Measurements from ENCODE around the gene SLC1A1.
"Not testable (repeated sequence)": the region's sequence is repeated elsewhere in the genome, so short reads cannot be mapped to it uniquely, and the experiment has no call there.

The SLC1A1 gene

GRCh38 chr9:4541856-4542255 lies 51.6 kb downstream of the SLC1A1 start:
- no peak for DNase-seq (ENCODE audit: low read depth)

- DNase-seq (ENCODE audit: low read depth): not testable (repeated sequence)
Measured at GRCh38 chr9:4544714-4545113, 54.4 kb downstream of the SLC1A1 start.

GRCh38 chr9:4547016-4547415 lies 56.7 kb downstream of the SLC1A1 start:
- DNase-seq (ENCODE audit: low read depth): no peak

- no peak for DNase-seq (ENCODE audit: low read depth)
Measured at GRCh38 chr9:4548811-4549725, 58.8 kb downstream of the SLC1A1 start.

GRCh38 chr9:4549751-4550295 lies 59.6 kb downstream of the SLC1A1 start:
- DNase-seq (ENCODE audit: low read depth): no peak

- DNase-seq (ENCODE audit: low read depth): no peak
Measured at GRCh38 chr9:4550777-4551484, 60.7 kb downstream of the SLC1A1 start.

GRCh38 chr9:4553951-4554381 lies 63.7 kb downstream of the SLC1A1 start:
- DNase-seq (ENCODE audit: low read depth): no peak

GRCh38 chr9:4555236-4555635 lies 65.0 kb downstream of the SLC1A1 start:
- DNase-seq (ENCODE audit: low read depth): no peak

- no peak for DNase-seq (ENCODE audit: low read depth)
Measured at GRCh38 chr9:4558371-4558998, 68.2 kb downstream of the SLC1A1 start.

- DNase-seq (ENCODE audit: low read depth): no peak
Measured at GRCh38 chr9:4559261-4560182, 69.3 kb downstream of the SLC1A1 start.

GRCh38 chr9:4563105-4563504 lies 72.8 kb downstream of the SLC1A1 start:
- no peak for DNase-seq (ENCODE audit: low read depth)

- DNase-seq (ENCODE audit: low read depth): no peak
Measured at GRCh38 chr9:4566806-4567205, 76.5 kb downstream of the SLC1A1 start.

GRCh38 chr9:4567601-4568000 lies 77.3 kb downstream of the SLC1A1 start:
- no peak for DNase-seq (ENCODE audit: low read depth)

GRCh38 chr9:4569101-4569500 lies 78.8 kb downstream of the SLC1A1 start:
- DNase-seq (ENCODE audit: low read depth): no peak

- no peak for DNase-seq (ENCODE audit: low read depth)
Measured at GRCh38 chr9:4572184-4572826, 82.0 kb downstream of the SLC1A1 start.

- no peak for DNase-seq (ENCODE audit: low read depth)
Measured at GRCh38 chr9:4573176-4573575, 82.9 kb downstream of the SLC1A1 start.

GRCh38 chr9:4573634-4574389 lies 83.5 kb downstream of the SLC1A1 start:
- no peak for DNase-seq (ENCODE audit: low read depth)

GRCh38 chr9:4574657-4575243 lies 84.5 kb downstream of the SLC1A1 start:
- DNase-seq (ENCODE audit: low read depth): no peak

GRCh38 chr9:4575997-4576396 lies 85.7 kb downstream of the SLC1A1 start:
- DNase-seq (ENCODE audit: low read depth): no peak

GRCh38 chr9:4576448-4576847 lies 86.2 kb downstream of the SLC1A1 start:
- no peak for DNase-seq (ENCODE audit: low read depth)
